ENCODE data around the gene RALGAPA2. TPM values are rescaled to one million over a fixed set of nuclear protein-coding genes. Genes with fewer than 3 reads are reported as not detected.

Gene RALGAPA2
- total RNA-seq, 3 donors from 2014 or later (not counting 1 experiment from before 2014, with no cell fraction given) = 26.6 to 33.9 (median 33.1) TPM

DNA sequence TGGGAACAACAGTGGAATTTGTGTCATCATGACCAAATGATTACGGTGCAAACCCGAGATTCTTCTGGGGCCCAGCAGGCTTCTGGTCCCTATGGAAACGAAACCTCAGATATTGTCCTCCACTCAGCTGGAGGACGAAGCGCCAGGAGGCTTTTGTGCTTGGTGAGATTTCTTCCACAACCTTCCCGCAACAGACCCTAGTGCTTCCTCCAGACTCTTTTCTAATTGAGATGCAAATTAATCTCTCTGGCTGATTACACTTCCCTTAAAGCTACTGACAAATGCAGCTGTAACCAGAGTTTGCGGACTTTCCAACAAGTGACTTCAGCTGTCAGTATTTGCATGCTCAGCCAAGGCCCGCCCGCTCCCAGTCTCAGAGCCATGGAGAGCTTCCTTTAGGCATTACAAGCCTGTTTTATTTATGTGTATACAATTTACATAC lies 248.5 kb downstream of the RALGAPA2 start:
- peaks cover 2% of the 10 kb centered on the region for H3K36me3 ChIP-seq (ENCODE audit: control insufficient read depth, insufficient read depth, low read length)
- H3K4me1 Mint-ChIP-seq = peaks cover 8 to 13% of the 10 kb centered on the region in 2 donors
- H3K27me3 ChIP-seq (ENCODE audit: control insufficient read depth, insufficient read depth, low read length) = no peaks in the 10 kb centered on the region
- H3K27ac ChIP-seq (ENCODE audit: low read length) = no peak overlapping the region
- 79% methylated on average over 9 of the region's 9 CpGs for WGBS (ENCODE audit: insufficient coverage)
- H3K36me3 Mint-ChIP-seq = no peaks in the 10 kb centered on the region
- no peak overlapping the region for H3K27ac Mint-ChIP-seq
- H3K4me1 ChIP-seq (ENCODE audit: control insufficient read depth, insufficient read depth, low read length) = peaks cover 4% of the 10 kb centered on the region
- no peak overlapping the region for H3K4me3 Mint-ChIP-seq
- intact Hi-C loops (cut with micrococcal nuclease) = no loop called here
- no peak overlapping the region for H3K4me3 ChIP-seq (ENCODE audit: low read length)
- ATAC-seq = no peak
- no peaks in the 10 kb centered on the region for H3K9me3 ChIP-seq (ENCODE audit: control insufficient read depth, insufficient read depth, low read length)
- no peaks in the 10 kb centered on the region for H3K27me3 Mint-ChIP-seq (ENCODE audit: low read depth in 2 of 2)
- TF ChIP-seq, protein P1, sequence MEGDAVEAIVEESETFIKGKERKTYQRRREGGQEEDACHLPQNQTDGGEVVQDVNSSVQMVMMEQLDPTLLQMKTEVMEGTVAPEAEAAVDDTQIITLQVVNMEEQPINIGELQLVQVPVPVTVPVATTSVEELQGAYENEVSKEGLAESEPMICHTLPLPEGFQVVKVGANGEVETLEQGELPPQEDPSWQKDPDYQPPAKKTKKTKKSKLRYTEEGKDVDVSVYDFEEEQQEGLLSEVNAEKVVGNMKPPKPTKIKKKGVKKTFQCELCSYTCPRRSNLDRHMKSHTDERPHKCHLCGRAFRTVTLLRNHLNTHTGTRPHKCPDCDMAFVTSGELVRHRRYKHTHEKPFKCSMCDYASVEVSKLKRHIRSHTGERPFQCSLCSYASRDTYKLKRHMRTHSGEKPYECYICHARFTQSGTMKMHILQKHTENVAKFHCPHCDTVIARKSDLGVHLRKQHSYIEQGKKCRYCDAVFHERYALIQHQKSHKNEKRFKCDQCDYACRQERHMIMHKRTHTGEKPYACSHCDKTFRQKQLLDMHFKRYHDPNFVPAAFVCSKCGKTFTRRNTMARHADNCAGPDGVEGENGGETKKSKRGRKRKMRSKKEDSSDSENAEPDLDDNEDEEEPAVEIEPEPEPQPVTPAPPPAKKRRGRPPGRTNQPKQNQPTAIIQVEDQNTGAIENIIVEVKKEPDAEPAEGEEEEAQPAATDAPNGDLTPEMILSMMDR (IDR thresholded peaks at IDR 0.05) = no peak
- H3K9me3 Mint-ChIP-seq = no peaks in the 10 kb centered on the region
- DNase-seq = no peak

DNA sequence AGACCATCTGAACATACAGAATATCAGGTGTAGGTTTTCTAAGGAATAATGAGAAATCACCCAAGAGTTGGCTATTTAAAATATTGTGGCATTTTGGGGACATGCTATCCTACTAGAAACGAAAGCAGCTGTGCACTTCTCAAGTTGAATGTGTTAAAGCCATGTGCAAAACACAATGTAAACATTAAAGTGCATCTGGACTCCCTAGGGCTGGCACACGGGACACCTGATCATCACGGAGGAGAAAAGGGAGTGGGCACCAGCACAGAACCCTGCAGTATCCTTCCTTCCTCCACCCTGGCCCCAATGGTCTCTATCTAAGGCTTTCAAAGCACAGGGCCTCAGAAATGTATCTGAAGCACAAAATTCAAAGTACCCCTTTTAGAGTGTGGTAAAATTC lies 250.3 kb downstream of the RALGAPA2 start:
- H3K36me3 Mint-ChIP-seq = no peaks in the 10 kb centered on the region
- H3K4me1 ChIP-seq (ENCODE audit: control insufficient read depth, insufficient read depth, low read length) = peaks cover 4% of the 10 kb centered on the region
- no peaks in the 10 kb centered on the region for H3K27me3 ChIP-seq (ENCODE audit: control insufficient read depth, insufficient read depth, low read length)
- no peak overlapping the region for H3K4me3 Mint-ChIP-seq
- 70% methylated on average over 3 of the region's 3 CpGs for WGBS (ENCODE audit: insufficient coverage)
- H3K27ac Mint-ChIP-seq = no peak overlapping the region
- H3K4me3 ChIP-seq (ENCODE audit: low read length) = no peak overlapping the region
- TF ChIP-seq, protein P1 (IDR thresholded peaks at IDR 0.05) = no peak
- peaks cover 8 to 18% of the 10 kb centered on the region in 2 donors for H3K4me1 Mint-ChIP-seq
- intact Hi-C loops (cut with micrococcal nuclease) = no loop called here
- H3K27me3 Mint-ChIP-seq (ENCODE audit: low read depth in 2 of 2) = no peaks in the 10 kb centered on the region
- H3K36me3 ChIP-seq (ENCODE audit: control insufficient read depth, insufficient read depth, low read length) = peaks cover 2% of the 10 kb centered on the region
- no peak overlapping the region for H3K27ac ChIP-seq (ENCODE audit: low read length)
- no peaks in the 10 kb centered on the region for H3K9me3 Mint-ChIP-seq
- DNase-seq (no peak), ATAC-seq (no peak)
- H3K9me3 ChIP-seq (ENCODE audit: control insufficient read depth, insufficient read depth, low read length) = no peaks in the 10 kb centered on the region

- no peak overlapping the region for H3K27ac ChIP-seq (ENCODE audit: low read length)
- H3K27me3 Mint-ChIP-seq (ENCODE audit: low read depth in 2 of 2) = no peaks in the 10 kb centered on the region
- H3K4me3 Mint-ChIP-seq = no peak overlapping the region
- no peaks in the 10 kb centered on the region for H3K36me3 Mint-ChIP-seq
- DNase-seq (no peak), ATAC-seq (no peak)
- H3K9me3 ChIP-seq (ENCODE audit: control insufficient read depth, insufficient read depth, low read length) = no peaks in the 10 kb centered on the region
- no peak overlapping the region for H3K4me3 ChIP-seq (ENCODE audit: low read length)
- H3K36me3 ChIP-seq (ENCODE audit: control insufficient read depth, insufficient read depth, low read length) = peaks cover 2% of the 10 kb centered on the region
- peaks cover 3% of the 10 kb centered on the region for H3K4me1 ChIP-seq (ENCODE audit: control insufficient read depth, insufficient read depth, low read length)
- peaks cover 3 to 14% of the 10 kb centered on the region in 2 donors for H3K4me1 Mint-ChIP-seq
- TF ChIP-seq, protein P1 (IDR thresholded peaks at IDR 0.05) = no peak
- no peaks in the 10 kb centered on the region for H3K27me3 ChIP-seq (ENCODE audit: control insufficient read depth, insufficient read depth, low read length)
- H3K9me3 Mint-ChIP-seq = no peaks in the 10 kb centered on the region
- no peak overlapping the region for H3K27ac Mint-ChIP-seq
- 100% methylated on average over 2 of the region's 2 CpGs for WGBS (ENCODE audit: insufficient coverage)
- intact Hi-C loops (cut with micrococcal nuclease) = no loop called here
Measured at GRCh38 chr20:20461551-20461950, 250.9 kb downstream of the RALGAPA2 start.

DNA sequence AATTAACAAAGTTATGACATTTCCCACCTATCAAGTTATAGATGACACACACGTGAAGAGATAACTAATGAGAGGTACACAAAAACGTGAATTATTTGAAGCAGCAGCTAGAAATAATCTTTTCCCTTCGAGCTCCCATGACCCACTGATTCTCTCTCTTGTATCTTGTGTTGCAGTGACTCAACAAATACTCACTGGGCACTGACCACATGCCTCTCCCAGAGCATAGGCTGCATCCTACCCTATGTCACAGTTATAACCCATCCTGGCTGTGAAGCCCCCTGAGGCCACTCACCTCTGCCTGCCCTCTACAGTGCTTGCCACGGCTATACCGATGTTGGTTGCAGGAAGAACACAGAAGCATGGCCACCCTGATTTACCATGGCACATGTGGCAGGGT lies 252.7 kb downstream of the RALGAPA2 start:
- ATAC-seq (no peak), DNase-seq (no peak)
- H3K4me1 ChIP-seq (ENCODE audit: control insufficient read depth, insufficient read depth, low read length) = no peaks in the 10 kb centered on the region
- H3K27ac ChIP-seq (ENCODE audit: low read length) = no peak overlapping the region
- Mint-ChIP-seq H3K27ac (no peak overlapping the region), H3K27me3 (ENCODE audit: low read depth in 2 of 2) (no peaks in the 10 kb centered on the region), H3K9me3 (no peaks in the 10 kb centered on the region), H3K4me1 (peaks cover 0 to 5% of the 10 kb centered on the region in 2 donors), H3K36me3 (no peaks in the 10 kb centered on the region), H3K4me3 (no peak overlapping the region)
- 96% methylated on average over 5 of the region's 5 CpGs for WGBS (ENCODE audit: insufficient coverage)
- H3K4me3 ChIP-seq (ENCODE audit: low read length) = no peak overlapping the region
- TF ChIP-seq, protein P1 (IDR thresholded peaks at IDR 0.05) = no peak
- intact Hi-C loops (cut with micrococcal nuclease) = no loop called here
- H3K27me3 ChIP-seq (ENCODE audit: control insufficient read depth, insufficient read depth, low read length) = no peaks in the 10 kb centered on the region
- H3K36me3 ChIP-seq (ENCODE audit: control insufficient read depth, insufficient read depth, low read length) = peaks cover 2% of the 10 kb centered on the region
- H3K9me3 ChIP-seq (ENCODE audit: control insufficient read depth, insufficient read depth, low read length) = no peaks in the 10 kb centered on the region

All from natural killer cell (primary cell).